HepG2 (cell line): Measurements from ENCODE around the gene HLF.

Source experiments
- IKZF5 ChIP-seq: IDR thresholded peaks from 2 replicates; pipeline ENCODE4 v1.6.1; 2018; ENCODE audit warnings: missing genetic modification reagents, mild to moderate bottlenecking, missing compliant biosample characterization
- MXI1 ChIP-seq: IDR thresholded peaks from 3 replicates; pipeline ENCODE4 v1.6.1; 2012; ENCODE audit warnings: low read depth, low read length, inconsistent platforms, borderline replicate concordance
- POLR2A ChIP-seq, 2 experiments: IDR thresholded peaks; 2 replicates each; pipeline ENCODE4 v1.6.1; 2011; ENCODE audit warnings: low read depth in 2 of 2, low read length in 2 of 2, mild to moderate bottlenecking in 1 of 2, moderate library complexity in 1 of 2; ENCODE audit not compliant: insufficient read depth in 1 of 2
- PTBP1 ChIP-seq: fragments of 200-400 bp; formaldehyde crosslinking; IDR thresholded peaks from 2 replicates; pipeline ENCODE4 v1.6.1; 2018; ENCODE audit warnings: low read length, low read depth; ENCODE audit not compliant: poor library complexity, severe bottlenecking
- SATB2 ChIP-seq: sonication (generic); formaldehyde crosslinking; IDR thresholded peaks from 2 replicates; pipeline ENCODE4 v1.5.0; 2020; ENCODE audit warnings: missing genetic modification reagents

GRCh38 chr17:55282741-55283140 lies 18.0 kb downstream of the HLF start:
- TF ChIP-seq POLR2A (IDR thresholded peaks at IDR 0.05; ENCODE audit: insufficient read depth in 1 of 2, low read depth in 2 of 2, low read length in 2 of 2): no peak; a peak in 1 of 4 replicates
- no peak for TF ChIP-seq PTBP1
- TF ChIP-seq IKZF5 (CRISPR knock-in tag): no peak
- no peak for TF ChIP-seq MXI1
- TF ChIP-seq SATB2 (CRISPR knock-in tag): no peak
